ENCODE data around the gene KNOP1. TPM values are rescaled to one million over a fixed set of nuclear protein-coding genes. Genes with fewer than 3 reads are reported as not detected.
A peak's percentile ranks its signal among the peaks of the same experiment; 100 is the strongest.
"Not testable (repeated sequence)": the region's sequence is repeated elsewhere in the genome, so short reads cannot be mapped to it uniquely, and the experiment has no call there.

KNOP1 gene
- total and polyA plus RNA-seq, 7 experiments from 2014 or later, result 6.4 to 20.6 (median 13.4) TPM

DNA sequence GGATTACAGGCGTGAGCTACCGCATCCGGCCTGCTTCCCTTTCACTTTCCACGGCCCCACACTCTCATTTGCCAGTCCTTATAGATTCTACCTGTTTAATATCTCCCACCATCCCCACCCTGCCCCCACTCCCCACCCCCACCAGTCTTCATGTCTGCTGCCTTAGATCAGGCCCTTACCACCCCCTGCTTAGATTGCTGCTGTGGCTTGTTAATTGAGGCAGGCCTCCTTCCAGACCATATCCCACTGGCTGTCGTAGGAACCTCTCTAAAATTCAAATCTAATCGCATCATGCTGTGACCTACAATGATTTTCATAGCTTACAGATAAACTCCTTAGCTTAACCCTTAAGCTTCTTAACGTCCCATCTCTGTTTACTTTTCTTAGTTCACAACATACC lies 5.0 kb upstream of the KNOP1 start:
- ATAC-seq, result no peak

DNA sequence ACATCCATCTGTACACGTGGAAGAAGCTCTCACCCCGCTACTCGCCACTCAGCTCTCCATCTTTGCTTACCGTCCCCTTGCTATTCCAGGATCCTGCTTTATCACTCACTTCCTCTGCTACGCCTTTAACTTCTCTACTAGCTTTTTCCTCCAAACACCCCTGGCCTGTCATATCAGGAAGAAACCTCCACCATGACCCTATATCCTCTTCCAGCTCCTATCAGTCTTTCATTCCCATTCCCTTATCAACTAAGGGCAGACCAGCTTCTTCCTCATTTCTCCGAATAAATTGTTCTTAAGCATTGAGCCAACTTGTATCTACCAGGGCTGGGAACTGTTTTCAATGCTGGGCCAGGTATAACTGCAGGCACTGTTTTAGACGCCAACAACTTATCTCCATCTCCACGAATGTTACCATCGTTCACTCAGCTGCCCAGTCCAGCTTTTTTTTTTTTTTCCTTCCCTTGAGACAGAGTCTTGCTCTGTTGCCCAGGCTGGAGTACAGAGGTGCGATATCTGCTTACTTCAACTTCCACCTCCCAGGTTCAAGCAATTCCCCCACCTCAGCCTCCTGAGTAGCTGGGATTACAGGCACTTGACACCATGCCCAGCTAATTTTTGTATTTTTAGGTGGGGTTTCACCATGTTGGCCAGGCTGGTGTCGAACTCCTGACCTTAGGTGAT lies 4.4 kb upstream of the KNOP1 start:
- intact Hi-C loops (cut with micrococcal nuclease), result no loop called here
- no peaks in the 10 kb centered on the region for H3K27me3 Mint-ChIP-seq
- no peak for ATAC-seq
- peaks cover 0 to 9% (median 0%) of the 10 kb centered on the region in 3 experiments for H3K36me3 ChIP-seq (ENCODE audit: control insufficient read depth in 2 of 3, insufficient read depth in 3 of 3, low read length in 3 of 3)
- no peak overlapping the region for H3K4me3 ChIP-seq (ENCODE audit: low read length)
- POLR2A ChIA-PET, result no interaction called here
- H3K4me1 Mint-ChIP-seq, result peaks cover under 1 to 25% (median 13%) of the 10 kb centered on the region in 7 donors
- peak overlapping the region in 2 of 9 donors; percentile 2 to 3 for H3K27ac Mint-ChIP-seq
- H3K4me3 Mint-ChIP-seq, result peak overlapping the region in 2 of 10 donors; percentile 16 to 52
- H3K4me1 ChIP-seq (ENCODE audit: control insufficient read depth in 2 of 2, insufficient read depth in 2 of 2, low read length in 2 of 2), result peaks cover 0 to 4% of the 10 kb centered on the region in 2 donors
- H3K27ac ChIP-seq (ENCODE audit: low read depth, low read length), result no peak overlapping the region
- H3K9me3 Mint-ChIP-seq, result peaks cover 0 to 4% (median 0%) of the 10 kb centered on the region in 11 donors
- CTCF ChIA-PET, result interaction anchor here (0.5 to 1.1 kb wide), 2 partner anchors 157 to 167 kb away, joined by 4 to 11 read pairs; partner anchors contain the start of gene VPS35L
- H3K27me3 ChIP-seq (ENCODE audit: control insufficient read depth in 2 of 2, insufficient read depth in 2 of 2, low read length in 2 of 2), result no peaks in the 10 kb centered on the region
- no peak for DNase-seq
- no peaks in the 10 kb centered on the region for H3K9me3 ChIP-seq (ENCODE audit: control insufficient read depth in 2 of 3, low read length in 3 of 3)
- peaks cover 0 to 5% (median 0%) of the 10 kb centered on the region in 5 donors for H3K36me3 Mint-ChIP-seq

More for the DNA sequence above, 5.0 kb upstream of the KNOP1 start:
- Mint-ChIP-seq H3K4me3 (no peak overlapping the region), H3K9me3 (peaks cover 0 to 4% (median 0%) of the 10 kb centered on the region in 11 donors), H3K4me1 (peaks cover 0 to 25% (median 12%) of the 10 kb centered on the region in 7 donors), H3K27me3 (no peaks in the 10 kb centered on the region), H3K36me3 (peaks cover 0 to 5% (median 0%) of the 10 kb centered on the region in 5 donors), H3K27ac (peak overlapping the region in 1 of 9 donors; percentile 26)
- DNase-seq, result no peak
- CTCF ChIA-PET, result interaction anchor here (1.1 kb wide), 1 partner anchor 167 kb away, joined by 4 read pairs; the partner anchor contains the start of gene VPS35L
- Histone ChIP-seq H3K27me3 (ENCODE audit: control insufficient read depth in 2 of 2, insufficient read depth in 2 of 2, low read length in 2 of 2) (no peaks in the 10 kb centered on the region), H3K36me3 (ENCODE audit: control insufficient read depth in 2 of 3, insufficient read depth in 3 of 3, low read length in 3 of 3) (peaks cover 0 to 3% (median 0%) of the 10 kb centered on the region in 3 experiments), H3K4me3 (ENCODE audit: low read length) (no peak overlapping the region), H3K4me1 (ENCODE audit: control insufficient read depth in 2 of 2, insufficient read depth in 2 of 2, low read length in 2 of 2) (peaks cover 0 to 4% of the 10 kb centered on the region in 2 donors), H3K27ac (ENCODE audit: low read depth, low read length) (no peak overlapping the region), H3K9me3 (ENCODE audit: control insufficient read depth in 2 of 3, low read length in 3 of 3) (no peaks in the 10 kb centered on the region)
- POLR2A ChIA-PET, result no interaction called here
- intact Hi-C loops (cut with micrococcal nuclease), result no loop called here

DNA sequence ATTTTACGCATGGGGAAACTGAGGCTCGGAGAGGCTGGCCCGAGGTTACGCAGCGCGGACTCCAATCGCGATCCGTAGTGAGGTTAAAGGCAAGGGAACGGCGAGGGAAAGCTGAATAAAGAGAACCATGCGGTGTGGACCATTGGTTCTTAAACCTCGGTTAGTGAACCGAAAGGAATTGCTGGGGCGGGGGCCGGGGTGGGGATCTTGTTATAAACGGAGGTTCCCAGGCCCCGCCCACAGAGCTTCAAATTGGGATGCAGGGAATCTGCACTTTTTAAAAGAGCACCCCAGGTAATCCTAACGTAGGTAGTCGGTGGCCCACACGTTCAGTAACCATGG lies 568 bp upstream of the KNOP1 start:
- H3K4me1 ChIP-seq (ENCODE audit: control insufficient read depth in 2 of 2, insufficient read depth in 2 of 2, low read length in 2 of 2), result peaks cover 0 to 7% of the 10 kb centered on the region in 2 donors
- no peaks in the 10 kb centered on the region for H3K9me3 ChIP-seq (ENCODE audit: control insufficient read depth in 2 of 3, low read length in 3 of 3)
- Mint-ChIP-seq H3K27me3 (no peaks in the 10 kb centered on the region), H3K4me3 (peak overlapping the region; percentile 72 to 97 (median 94)), H3K4me1 (peaks cover 16 to 59% (median 44%) of the 10 kb centered on the region in 7 donors), H3K36me3 (peaks cover 8 to 19% (median 13%) of the 10 kb centered on the region in 5 donors), H3K27ac (peak overlapping the region in 5 of 9 donors; percentile 26 to 86 (median 74)), H3K9me3 (peaks cover 0 to 2% (median 0%) of the 10 kb centered on the region in 11 donors)
- POLR2A ChIA-PET, result interaction anchor here (0.6 to 2.3 kb wide), 5 partner anchors 17 to 170 kb away, joined by 3 to 8 read pairs (median 3); no protein-coding TSS in a partner anchor
- peak overlapping the region; percentile 90 for H3K4me3 ChIP-seq (ENCODE audit: low read length)
- peak overlapping the region; percentile 77 for H3K27ac ChIP-seq (ENCODE audit: low read depth, low read length)
- DNase-seq (no peak), ATAC-seq (no peak)
- H3K27me3 ChIP-seq (ENCODE audit: control insufficient read depth in 2 of 2, insufficient read depth in 2 of 2, low read length in 2 of 2), result no peaks in the 10 kb centered on the region
- intact Hi-C loops (cut with micrococcal nuclease), result loop anchor here (1.0 to 5.0 kb wide), 7 partner anchors 22 to 926 kb away; partner anchors contain the start of genes GPRC5B (in 2 of the 2), VPS35L (in 2 of the 2), CCP110 (in 1 of the 2) and COQ7 (in 1 of the 2)
- H3K36me3 ChIP-seq (ENCODE audit: control insufficient read depth in 2 of 3, insufficient read depth in 3 of 3, low read length in 3 of 3), result peaks cover 0 to 20% (median 0%) of the 10 kb centered on the region in 3 experiments
- CTCF ChIA-PET, result interaction anchor here (1.2 kb wide), 1 partner anchor 163 kb away, joined by 5 read pairs; the partner anchor contains the start of gene VPS35L

DNA sequence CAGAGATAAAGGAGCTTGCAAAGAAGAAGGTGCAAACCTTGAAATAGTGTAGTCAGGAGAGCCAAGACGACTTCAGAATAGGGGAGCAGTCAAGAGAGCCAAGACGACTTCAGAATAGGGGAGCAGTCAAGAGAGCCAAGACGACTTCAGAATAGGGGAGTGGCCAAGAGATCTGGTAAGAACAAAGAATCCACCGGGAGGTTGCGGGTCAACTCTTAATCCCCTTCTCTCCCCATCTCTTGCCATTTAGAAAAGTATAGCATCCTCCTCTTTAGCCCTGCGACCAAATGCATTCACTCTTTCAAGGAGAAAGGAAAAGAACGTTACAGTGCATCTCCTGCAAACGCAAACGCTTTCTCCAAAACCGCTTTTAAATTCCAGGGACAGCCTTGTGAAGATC lies 713 bp downstream of the KNOP1 start:
- H3K27ac Mint-ChIP-seq, result peak overlapping the region; percentile 63 to 89 (median 83)
- H3K4me1 ChIP-seq (ENCODE audit: control insufficient read depth in 2 of 2, insufficient read depth in 2 of 2, low read length in 2 of 2), result peaks cover 0 to 7% of the 10 kb centered on the region in 2 donors
- peaks cover 8 to 23% (median 14%) of the 10 kb centered on the region in 5 donors for H3K36me3 Mint-ChIP-seq
- no peaks in the 10 kb centered on the region for H3K9me3 Mint-ChIP-seq
- no peaks in the 10 kb centered on the region for H3K9me3 ChIP-seq (ENCODE audit: control insufficient read depth in 2 of 3, low read length in 3 of 3)
- peaks cover 0 to 28% (median 0%) of the 10 kb centered on the region in 3 experiments for H3K36me3 ChIP-seq (ENCODE audit: control insufficient read depth in 2 of 3, insufficient read depth in 3 of 3, low read length in 3 of 3)
- no peak for ATAC-seq
- H3K4me3 Mint-ChIP-seq, result peak overlapping the region; percentile 90 to 97 (median 95)
- POLR2A ChIA-PET, result interaction anchor here (1.2 to 2.3 kb wide), 3 partner anchors 18 to 169 kb away, joined by 3 to 8 read pairs (median 8); no protein-coding TSS in a partner anchor
- peak in 2 of 9 donors; percentile 7 to 13 for DNase-seq
- H3K27ac ChIP-seq (ENCODE audit: low read depth, low read length), result peak overlapping the region; percentile 77
- H3K4me3 ChIP-seq (ENCODE audit: low read length), result peak overlapping the region; percentile 90
- intact Hi-C loops (cut with micrococcal nuclease), result loop anchor here in 1 of 2 donors (5.0 kb wide), 1 partner anchor 925 kb away; the partner anchor contains the start of gene RPS15A
- CTCF ChIA-PET, result interaction anchor here (1.2 kb wide), 1 partner anchor 162 kb away, joined by 5 read pairs; the partner anchor contains the start of gene VPS35L
- no peaks in the 10 kb centered on the region for H3K27me3 ChIP-seq (ENCODE audit: control insufficient read depth in 2 of 2, insufficient read depth in 2 of 2, low read length in 2 of 2)
- H3K27me3 Mint-ChIP-seq, result no peaks in the 10 kb centered on the region
- peaks cover 16 to 60% (median 46%) of the 10 kb centered on the region in 7 donors for H3K4me1 Mint-ChIP-seq

DNA sequence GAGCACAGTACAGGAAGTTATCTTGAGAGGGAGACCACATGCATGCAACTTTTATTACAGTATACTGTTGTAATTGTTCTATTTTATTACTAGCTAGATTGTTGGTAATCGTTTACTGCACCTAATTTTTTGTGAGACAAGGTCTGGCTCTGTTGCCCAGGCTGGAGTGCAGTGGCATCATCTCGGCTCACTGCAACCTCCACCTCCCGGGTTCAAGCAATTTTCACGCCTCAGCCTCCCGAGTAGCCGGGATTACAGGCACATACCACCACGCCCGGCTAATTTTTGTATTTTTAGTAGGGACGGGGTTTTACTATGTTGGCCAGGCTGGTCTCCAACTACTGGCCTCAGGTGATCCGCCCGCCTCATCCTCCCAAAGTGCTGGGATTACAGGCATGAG lies 1.3 kb downstream of the KNOP1 start:
- peak overlapping the region in 8 of 9 donors; percentile 14 to 87 (median 72) for H3K27ac Mint-ChIP-seq
- H3K27me3 Mint-ChIP-seq; DNase-seq; H3K4me3 ChIP-seq (ENCODE audit: low read length); H3K4me1 ChIP-seq (ENCODE audit: control insufficient read depth in 2 of 2, insufficient read depth in 2 of 2, low read length in 2 of 2); CTCF ChIA-PET; ATAC-seq; H3K27ac ChIP-seq (ENCODE audit: low read depth, low read length); H3K27me3 ChIP-seq (ENCODE audit: control insufficient read depth in 2 of 2, insufficient read depth in 2 of 2, low read length in 2 of 2); H3K9me3 ChIP-seq (ENCODE audit: control insufficient read depth in 2 of 3, low read length in 3 of 3); H3K9me3 Mint-ChIP-seq: not testable (repeated sequence)
- peaks cover 16 to 56% (median 43%) of the 10 kb centered on the region in 7 donors for H3K4me1 Mint-ChIP-seq
- intact Hi-C loops (cut with micrococcal nuclease), result loop anchor here in 1 of 2 donors (5.0 kb wide), 1 partner anchor 924 kb away; the partner anchor contains the start of gene RPS15A
- peaks cover 0 to 28% (median 0%) of the 10 kb centered on the region in 3 experiments for H3K36me3 ChIP-seq (ENCODE audit: control insufficient read depth in 2 of 3, insufficient read depth in 3 of 3, low read length in 3 of 3)
- POLR2A ChIA-PET, result interaction anchor here (2.3 kb wide), 1 partner anchor 17 kb away, joined by 8 read pairs; no protein-coding TSS in a partner anchor
- H3K4me3 Mint-ChIP-seq, result peak overlapping the region; percentile 90 to 97 (median 95)
- H3K36me3 Mint-ChIP-seq, result peaks cover 8 to 23% (median 14%) of the 10 kb centered on the region in 5 donors

DNA sequence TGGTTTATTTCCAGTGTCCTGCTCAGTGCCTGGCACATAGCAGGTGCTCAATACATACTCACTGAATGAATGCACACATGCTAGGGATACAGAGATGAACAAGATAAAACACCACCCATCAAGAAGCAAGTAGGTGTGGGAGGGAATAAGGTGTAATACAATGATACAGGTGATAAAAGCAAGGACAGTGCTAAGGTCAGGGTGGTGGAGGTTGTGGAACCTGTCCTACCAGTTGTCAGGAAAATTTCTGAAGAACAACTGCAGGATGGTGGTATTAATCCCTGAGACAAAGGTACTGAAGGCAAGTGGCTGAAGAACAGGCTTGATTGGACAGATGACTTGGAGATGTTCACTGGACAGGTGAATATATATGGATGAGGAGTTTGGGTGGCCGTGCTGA lies 1.8 kb downstream of the KNOP1 start:
- peak overlapping the region; percentile 14 to 74 (median 62) for H3K27ac Mint-ChIP-seq
- Histone ChIP-seq H3K4me3 (ENCODE audit: low read length) (no peak overlapping the region), H3K36me3 (ENCODE audit: control insufficient read depth in 2 of 3, insufficient read depth in 3 of 3, low read length in 3 of 3) (peaks cover 0 to 34% (median 0%) of the 10 kb centered on the region in 3 experiments), H3K9me3 (ENCODE audit: control insufficient read depth in 2 of 3, low read length in 3 of 3) (no peaks in the 10 kb centered on the region), H3K27me3 (ENCODE audit: control insufficient read depth in 2 of 2, insufficient read depth in 2 of 2, low read length in 2 of 2) (no peaks in the 10 kb centered on the region), H3K27ac (ENCODE audit: low read depth, low read length) (no peak overlapping the region), H3K4me1 (ENCODE audit: control insufficient read depth in 2 of 2, insufficient read depth in 2 of 2, low read length in 2 of 2) (peaks cover 0 to 7% of the 10 kb centered on the region in 2 donors)
- POLR2A ChIA-PET, result interaction anchor here (1.2 to 2.3 kb wide), 2 partner anchors 9 to 17 kb away, joined by 4 to 8 read pairs; no protein-coding TSS in a partner anchor
- ATAC-seq (no peak), DNase-seq (no peak)
- no peaks in the 10 kb centered on the region for H3K27me3 Mint-ChIP-seq
- CTCF ChIA-PET, result no interaction called here
- peak overlapping the region; percentile 69 to 97 (median 95) for H3K4me3 Mint-ChIP-seq
- H3K9me3 Mint-ChIP-seq, result no peaks in the 10 kb centered on the region
- H3K36me3 Mint-ChIP-seq, result peaks cover 8 to 25% (median 18%) of the 10 kb centered on the region in 5 donors
- intact Hi-C loops (cut with micrococcal nuclease), result loop anchor here in 1 of 2 donors (5.0 kb wide), 1 partner anchor 924 kb away; the partner anchor contains the start of gene RPS15A
- H3K4me1 Mint-ChIP-seq, result peaks cover 16 to 56% (median 46%) of the 10 kb centered on the region in 7 donors

Data from naive thymus-derived CD4-positive, alpha-beta T cell (primary cell).